SU-DHL-6 (cell line): ENCODE results near the gene CORO7.

Experiments
- EZH2phosphoT487 ChIP-seq: fragments of 200-600 bp; sonication (generic), shearing (Covaris generic); conservative IDR thresholded peaks from 2 replicates; pipeline ENCODE4 v1.6.1; 2018; ENCODE audit warnings: mild to moderate bottlenecking, antibody characterized with exemption, low read length, moderate library complexity, mixed read lengths
- TF ChIP-seq, protein P1 (sequence below): fragments of 200-600 bp; sonication (generic); IDR thresholded peaks from one replicate; pipeline ENCODE4 v1.5.1; 2017; ENCODE audit warnings: antibody characterized with exemption, mild to moderate bottlenecking, low read length, moderate library complexity; ENCODE audit not compliant: insufficient read depth, poor library complexity, severe bottlenecking

DNA sequence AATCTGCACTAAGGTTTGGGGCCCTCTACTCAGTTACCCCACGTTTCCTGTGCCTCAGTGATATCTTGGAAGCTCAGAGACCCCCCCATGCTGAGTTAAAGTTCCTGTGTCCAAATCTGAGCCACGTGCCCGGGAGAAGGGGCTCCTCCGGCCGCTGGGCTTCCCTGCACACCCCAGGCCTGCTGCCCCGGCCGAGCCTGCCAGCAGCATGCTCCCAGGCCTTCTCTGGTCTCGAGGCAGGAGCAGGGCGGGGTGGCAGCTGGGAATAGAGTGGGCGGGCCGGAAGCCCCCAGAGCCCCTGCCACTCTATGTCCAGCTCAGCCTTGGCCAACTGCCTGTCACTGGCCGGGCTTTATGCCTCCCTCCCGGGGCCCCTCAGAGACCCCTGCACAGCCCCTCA is 50.4 kb downstream of the CORO7 start:
- TF ChIP-seq, protein P1, sequence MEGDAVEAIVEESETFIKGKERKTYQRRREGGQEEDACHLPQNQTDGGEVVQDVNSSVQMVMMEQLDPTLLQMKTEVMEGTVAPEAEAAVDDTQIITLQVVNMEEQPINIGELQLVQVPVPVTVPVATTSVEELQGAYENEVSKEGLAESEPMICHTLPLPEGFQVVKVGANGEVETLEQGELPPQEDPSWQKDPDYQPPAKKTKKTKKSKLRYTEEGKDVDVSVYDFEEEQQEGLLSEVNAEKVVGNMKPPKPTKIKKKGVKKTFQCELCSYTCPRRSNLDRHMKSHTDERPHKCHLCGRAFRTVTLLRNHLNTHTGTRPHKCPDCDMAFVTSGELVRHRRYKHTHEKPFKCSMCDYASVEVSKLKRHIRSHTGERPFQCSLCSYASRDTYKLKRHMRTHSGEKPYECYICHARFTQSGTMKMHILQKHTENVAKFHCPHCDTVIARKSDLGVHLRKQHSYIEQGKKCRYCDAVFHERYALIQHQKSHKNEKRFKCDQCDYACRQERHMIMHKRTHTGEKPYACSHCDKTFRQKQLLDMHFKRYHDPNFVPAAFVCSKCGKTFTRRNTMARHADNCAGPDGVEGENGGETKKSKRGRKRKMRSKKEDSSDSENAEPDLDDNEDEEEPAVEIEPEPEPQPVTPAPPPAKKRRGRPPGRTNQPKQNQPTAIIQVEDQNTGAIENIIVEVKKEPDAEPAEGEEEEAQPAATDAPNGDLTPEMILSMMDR, result no peak
- no peak for TF ChIP-seq EZH2phosphoT487
